Measurements from ENCODE around the gene SPIRE1. TPM values are rescaled to one million over a fixed set of nuclear protein-coding genes. Genes with fewer than 3 reads are reported as not detected.

SPIRE1 gene
- total RNA-seq, 2 experiments from 2014 or later = 0.99 to 1.4 TPM

DNA sequence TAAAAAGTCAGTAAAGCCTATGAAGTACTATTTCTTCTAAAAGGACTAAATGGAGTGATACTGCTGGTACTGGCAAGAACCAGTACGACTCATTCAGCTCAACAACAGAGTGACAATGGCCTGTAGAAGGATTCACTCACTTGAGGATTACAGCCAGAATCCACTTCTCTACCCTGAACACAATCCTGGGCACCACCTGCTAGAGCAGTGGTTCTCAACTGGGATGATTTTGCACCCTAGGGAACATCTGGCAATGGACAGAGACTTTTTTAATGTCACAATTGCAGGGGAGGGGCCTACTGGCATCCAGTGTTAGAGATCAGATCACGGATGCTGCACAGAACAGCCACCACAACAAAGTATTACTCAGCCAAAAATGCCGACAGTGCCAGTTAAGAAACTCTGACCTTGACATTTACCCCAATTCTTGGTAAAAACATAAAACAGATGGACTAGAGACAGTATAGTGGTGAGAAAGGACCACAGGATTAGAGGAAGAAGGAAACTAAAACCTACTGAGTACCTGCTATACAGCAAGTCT is 5.0 kb downstream of the SPIRE1 start:
- H3K27ac Mint-ChIP-seq = no peak overlapping the region
- ATAC-seq (ENCODE audit: poor library complexity) = no peak
- DNase-seq = no peak
- POLR2A ChIA-PET = interaction anchor here (0.6 kb wide), 1 partner anchor 52 kb away, joined by 3 read pairs; no protein-coding TSS in a partner anchor
- Histone ChIP-seq H3K36me3 (ENCODE audit: insufficient read depth, low read length) (no peaks in the 10 kb centered on the region), H3K27me3 (ENCODE audit: control insufficient read depth in 1 of 2, insufficient read depth in 2 of 2, low read length in 2 of 2) (no peaks in the 10 kb centered on the region), H3K4me1 (ENCODE audit: insufficient read depth, low read length) (peaks cover 6% of the 10 kb centered on the region), H3K9me3 (ENCODE audit: control insufficient read depth in 1 of 2, insufficient read depth in 1 of 2, low read length in 2 of 2) (no peaks in the 10 kb centered on the region), H3K4me3 (ENCODE audit: low read length) (no peak overlapping the region), H3K27ac (ENCODE audit: low read depth in 1 of 2, low read length in 2 of 2) (no peak overlapping the region)
- CTCF ChIA-PET = no interaction called here
- H3K27me3 Mint-ChIP-seq = peaks cover 46% of the 10 kb centered on the region
- no peaks in the 10 kb centered on the region for H3K36me3 Mint-ChIP-seq (ENCODE audit: low read depth)
- TF ChIP-seq, protein P1, sequence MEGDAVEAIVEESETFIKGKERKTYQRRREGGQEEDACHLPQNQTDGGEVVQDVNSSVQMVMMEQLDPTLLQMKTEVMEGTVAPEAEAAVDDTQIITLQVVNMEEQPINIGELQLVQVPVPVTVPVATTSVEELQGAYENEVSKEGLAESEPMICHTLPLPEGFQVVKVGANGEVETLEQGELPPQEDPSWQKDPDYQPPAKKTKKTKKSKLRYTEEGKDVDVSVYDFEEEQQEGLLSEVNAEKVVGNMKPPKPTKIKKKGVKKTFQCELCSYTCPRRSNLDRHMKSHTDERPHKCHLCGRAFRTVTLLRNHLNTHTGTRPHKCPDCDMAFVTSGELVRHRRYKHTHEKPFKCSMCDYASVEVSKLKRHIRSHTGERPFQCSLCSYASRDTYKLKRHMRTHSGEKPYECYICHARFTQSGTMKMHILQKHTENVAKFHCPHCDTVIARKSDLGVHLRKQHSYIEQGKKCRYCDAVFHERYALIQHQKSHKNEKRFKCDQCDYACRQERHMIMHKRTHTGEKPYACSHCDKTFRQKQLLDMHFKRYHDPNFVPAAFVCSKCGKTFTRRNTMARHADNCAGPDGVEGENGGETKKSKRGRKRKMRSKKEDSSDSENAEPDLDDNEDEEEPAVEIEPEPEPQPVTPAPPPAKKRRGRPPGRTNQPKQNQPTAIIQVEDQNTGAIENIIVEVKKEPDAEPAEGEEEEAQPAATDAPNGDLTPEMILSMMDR (IDR thresholded peaks at IDR 0.05) = no peak
- intact Hi-C loops (cut with DNase I, micrococcal nuclease) = no loop called here
- peaks cover 6% of the 10 kb centered on the region for H3K4me1 Mint-ChIP-seq (ENCODE audit: low read depth)
- no peaks in the 10 kb centered on the region for H3K9me3 Mint-ChIP-seq
- peak overlapping the region; percentile 18 for H3K4me3 Mint-ChIP-seq

DNA sequence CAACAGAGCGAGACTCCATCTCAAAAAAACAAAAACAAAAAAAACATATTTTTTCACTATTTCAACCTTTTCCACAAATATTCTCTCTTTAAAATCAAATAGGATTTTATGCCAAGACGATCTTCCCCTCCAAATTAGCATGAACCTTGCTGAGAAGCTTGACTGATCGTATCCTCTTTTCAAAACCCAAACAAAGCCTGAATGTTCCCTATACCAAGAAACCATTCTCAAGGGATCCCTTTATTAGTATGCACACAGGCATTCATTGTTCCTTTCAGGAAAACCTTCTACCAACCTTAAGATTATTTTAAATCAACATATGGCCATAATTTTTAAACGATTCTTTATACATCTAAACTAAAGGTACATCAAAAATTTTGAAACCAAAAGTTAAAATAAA is 6.3 kb downstream of the SPIRE1 start:
- no peaks in the 10 kb centered on the region for H3K27me3 ChIP-seq (ENCODE audit: control insufficient read depth in 1 of 2, insufficient read depth in 2 of 2, low read length in 2 of 2)
- H3K9me3 ChIP-seq (ENCODE audit: control insufficient read depth in 1 of 2, insufficient read depth in 1 of 2, low read length in 2 of 2) = no peaks in the 10 kb centered on the region
- H3K4me1 ChIP-seq (ENCODE audit: insufficient read depth, low read length) = peaks cover 2% of the 10 kb centered on the region
- no peaks in the 10 kb centered on the region for H3K36me3 ChIP-seq (ENCODE audit: insufficient read depth, low read length)
- CTCF ChIA-PET = no interaction called here
- DNase-seq (no peak), ATAC-seq (ENCODE audit: poor library complexity) (no peak)
- no peak overlapping the region for H3K27ac ChIP-seq (ENCODE audit: low read depth in 1 of 2, low read length in 2 of 2)
- Mint-ChIP-seq H3K4me1 (ENCODE audit: low read depth) (peaks cover 3% of the 10 kb centered on the region), H3K36me3 (ENCODE audit: low read depth) (no peaks in the 10 kb centered on the region), H3K27me3 (peaks cover 48% of the 10 kb centered on the region), H3K27ac (no peak overlapping the region), H3K9me3 (no peaks in the 10 kb centered on the region), H3K4me3 (no peak overlapping the region)
- TF ChIP-seq, protein P1 (IDR thresholded peaks at IDR 0.05) = no peak
- POLR2A ChIA-PET = no interaction called here
- intact Hi-C loops (cut with DNase I, micrococcal nuclease) = no loop called here
- H3K4me3 ChIP-seq (ENCODE audit: low read length) = no peak overlapping the region

DNA sequence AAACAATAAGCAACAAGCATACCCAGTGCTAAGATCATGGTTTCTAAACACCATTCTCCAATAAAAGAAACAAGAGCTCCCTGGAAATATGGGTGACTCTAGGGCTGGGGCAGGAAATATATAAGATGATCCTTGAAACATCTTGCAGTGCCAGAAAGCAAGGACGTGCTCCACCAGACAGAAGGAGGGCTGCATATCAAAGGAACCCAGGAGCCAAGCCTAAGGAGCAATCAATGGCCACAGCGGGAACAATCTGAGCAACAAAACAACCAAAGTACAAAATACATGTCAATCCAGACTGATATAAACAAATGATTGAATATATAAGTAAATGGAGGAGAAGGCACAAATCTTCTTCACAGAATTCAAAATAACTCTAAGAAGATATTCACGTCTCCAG is 10.1 kb downstream of the SPIRE1 start:
- H3K27me3 Mint-ChIP-seq = peaks cover 48% of the 10 kb centered on the region
- POLR2A ChIA-PET = no interaction called here
- ATAC-seq (ENCODE audit: poor library complexity) (no peak), DNase-seq (no peak)
- H3K4me1 Mint-ChIP-seq (ENCODE audit: low read depth) = no peaks in the 10 kb centered on the region
- no peaks in the 10 kb centered on the region for H3K36me3 Mint-ChIP-seq (ENCODE audit: low read depth)
- Histone ChIP-seq H3K36me3 (ENCODE audit: insufficient read depth, low read length) (no peaks in the 10 kb centered on the region), H3K4me3 (ENCODE audit: low read length) (no peak overlapping the region), H3K27ac (ENCODE audit: low read depth in 1 of 2, low read length in 2 of 2) (no peak overlapping the region), H3K9me3 (ENCODE audit: control insufficient read depth in 1 of 2, insufficient read depth in 1 of 2, low read length in 2 of 2) (no peaks in the 10 kb centered on the region), H3K27me3 (ENCODE audit: control insufficient read depth in 1 of 2, insufficient read depth in 2 of 2, low read length in 2 of 2) (peaks cover 0 to 3% of the 10 kb centered on the region in 2 experiments), H3K4me1 (ENCODE audit: insufficient read depth, low read length) (no peaks in the 10 kb centered on the region)
- no peaks in the 10 kb centered on the region for H3K9me3 Mint-ChIP-seq
- TF ChIP-seq, protein P1 (IDR thresholded peaks at IDR 0.05) = no peak
- CTCF ChIA-PET = no interaction called here
- no peak overlapping the region for H3K4me3 Mint-ChIP-seq
- no peak overlapping the region for H3K27ac Mint-ChIP-seq
- intact Hi-C loops (cut with DNase I, micrococcal nuclease) = no loop called here

Measured in CD4-positive, alpha-beta T cell (primary cell).